Fibroblast of the conjunctiva (primary cell): ENCODE results near the gene HCAR2.
"Not testable (repeated sequence)": the region's sequence is repeated elsewhere in the genome, so short reads cannot be mapped to it uniquely, and the experiment has no call there.

Experiments
- DNase-seq: peaks from one replicate; pipeline ENCODE4 v3.0.0-alpha.2; 2010; ENCODE audit warnings: low read depth

Gene HCAR2

GRCh38 chr12:122716658-122717057 is 13.5 kb upstream of the HCAR2 start, which contains the start of gene HCAR3:
Gene HCAR3, minus strand, starts transcription at chr12:122716811. Its CDS starts 74 bp downstream, at chr12:122716737.
- DNase-seq = not testable (repeated sequence)

- not testable (repeated sequence) for DNase-seq
Measured at GRCh38 chr12:122715211-122715610, 12.1 kb upstream of the HCAR2 start.

GRCh38 chr12:122713491-122714188 is 10.5 kb upstream of the HCAR2 start:
- not testable (repeated sequence) for DNase-seq

DNA sequence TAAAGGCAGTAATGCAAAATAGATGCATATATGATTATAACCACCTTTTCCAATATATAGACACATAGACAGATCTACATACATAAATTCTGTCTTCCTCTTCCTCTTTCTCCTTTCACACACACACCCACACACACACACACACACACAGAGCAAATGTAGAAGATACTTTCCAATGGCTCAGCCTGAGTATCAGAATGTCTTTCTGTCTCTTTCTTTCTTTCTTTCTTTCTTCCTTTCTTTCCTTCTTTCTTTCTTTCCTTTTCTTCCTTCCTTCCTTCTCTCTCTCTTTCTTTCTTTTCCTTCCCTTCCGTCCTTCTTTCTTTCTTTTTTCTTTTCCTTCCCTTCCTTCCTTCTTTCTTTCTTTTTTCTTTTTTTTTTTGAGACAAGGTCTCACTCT is 8.1 kb upstream of the HCAR2 start:
- not testable (repeated sequence) for DNase-seq

GRCh38 chr12:122710341-122710740 is 7.2 kb upstream of the HCAR2 start:
- not testable (repeated sequence) for DNase-seq

- DNase-seq = not testable (repeated sequence)
Measured at GRCh38 chr12:122709287-122709686, 6.1 kb upstream of the HCAR2 start.

DNA sequence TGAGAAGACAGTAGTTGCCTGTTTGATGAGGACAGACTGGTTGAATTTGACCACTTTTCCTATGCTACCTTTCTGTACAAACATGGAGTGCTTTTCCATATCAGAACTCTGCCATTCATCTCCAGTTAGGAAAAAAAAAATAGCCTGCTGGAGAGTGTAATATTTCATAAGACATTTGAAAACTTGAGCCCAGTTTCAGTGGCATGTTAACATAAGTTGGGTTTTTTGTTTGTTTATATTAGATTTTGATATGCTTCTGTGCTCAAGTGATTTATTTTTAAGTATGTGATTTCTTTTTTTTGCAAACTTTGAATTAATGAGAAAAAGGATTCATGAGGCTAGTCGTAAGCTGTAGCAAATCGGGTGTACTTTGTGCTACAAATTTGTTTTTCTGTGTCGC is 684 bp upstream of the HCAR2 start:
- DNase-seq = not testable (repeated sequence)

GRCh38 chr12:122701481-122701880 is 1.7 kb downstream of the HCAR2 start:
- DNase-seq = not testable (repeated sequence)

- not testable (repeated sequence) for DNase-seq
Measured at GRCh38 chr12:122700038-122700710, 3.0 kb downstream of the HCAR2 start.

DNA sequence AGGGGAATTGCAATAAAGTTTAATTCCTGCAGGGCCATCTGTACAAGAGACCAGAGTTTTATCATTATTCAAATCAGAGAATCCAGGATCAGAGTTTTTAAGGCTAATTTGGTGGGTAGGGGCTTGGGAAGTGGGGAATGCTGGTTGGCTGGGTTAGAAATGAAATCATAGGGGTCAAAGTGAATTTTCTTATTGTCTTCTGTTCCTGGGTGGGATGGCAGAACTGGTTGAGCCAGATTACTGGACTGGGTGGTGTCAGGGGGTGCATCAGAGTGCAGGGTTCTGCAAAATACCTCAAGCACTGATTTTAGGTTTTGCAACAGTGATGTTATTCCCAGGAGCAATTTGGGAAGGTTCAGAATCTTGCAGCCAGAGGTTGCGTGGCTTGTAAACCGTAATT is 6.2 kb downstream of the HCAR2 start:
- not testable (repeated sequence) for DNase-seq

- DNase-seq = no peak
Measured at GRCh38 chr12:122691566-122691965, 11.6 kb downstream of the HCAR2 start.

DNA sequence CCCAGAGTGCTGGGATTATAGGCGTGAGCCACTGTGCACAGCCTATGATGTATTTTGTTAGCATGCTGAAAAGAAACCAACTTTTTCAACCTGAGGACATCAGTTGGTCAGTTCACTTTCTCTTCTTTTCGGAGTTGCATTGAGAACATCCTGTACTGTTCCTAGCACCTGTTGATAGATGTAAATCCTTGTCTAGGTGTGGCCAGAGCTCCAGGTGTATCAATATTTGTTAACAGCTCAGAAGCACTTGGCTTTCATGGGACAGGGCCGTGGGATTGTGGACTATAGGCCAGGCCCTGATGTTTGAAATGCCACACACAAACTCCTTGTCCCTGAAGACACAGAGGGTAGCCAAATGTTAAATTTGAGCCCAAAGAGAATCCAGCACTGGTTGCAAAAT is 14.9 kb downstream of the HCAR2 start:
- no peak for DNase-seq

- peak; percentile 20 for DNase-seq
Measured at GRCh38 chr12:122687086-122687485, 16.1 kb downstream of the HCAR2 start.

DNA sequence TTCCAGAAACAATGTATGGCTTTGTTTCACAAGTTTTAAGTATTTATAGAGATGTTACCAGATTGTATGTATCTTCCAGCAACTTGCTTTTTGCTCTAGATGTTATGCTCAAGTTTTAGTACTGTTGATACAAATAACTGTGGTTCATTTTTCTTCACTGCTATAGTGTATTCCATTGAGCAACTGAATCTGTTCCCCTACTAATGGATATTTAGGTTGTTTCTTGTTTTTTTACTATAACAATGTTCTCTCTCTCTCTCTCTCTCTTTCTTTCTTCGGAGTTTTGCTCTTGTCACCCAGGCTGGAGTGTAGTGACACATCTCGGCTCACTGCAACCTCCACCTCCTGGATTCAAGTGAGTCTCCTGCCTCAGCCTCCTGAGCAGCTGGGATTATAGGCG is 16.6 kb downstream of the HCAR2 start:
- no peak for DNase-seq

GRCh38 chr12:122684297-122684813 is 18.8 kb downstream of the HCAR2 start:
- DNase-seq = no peak

DNA sequence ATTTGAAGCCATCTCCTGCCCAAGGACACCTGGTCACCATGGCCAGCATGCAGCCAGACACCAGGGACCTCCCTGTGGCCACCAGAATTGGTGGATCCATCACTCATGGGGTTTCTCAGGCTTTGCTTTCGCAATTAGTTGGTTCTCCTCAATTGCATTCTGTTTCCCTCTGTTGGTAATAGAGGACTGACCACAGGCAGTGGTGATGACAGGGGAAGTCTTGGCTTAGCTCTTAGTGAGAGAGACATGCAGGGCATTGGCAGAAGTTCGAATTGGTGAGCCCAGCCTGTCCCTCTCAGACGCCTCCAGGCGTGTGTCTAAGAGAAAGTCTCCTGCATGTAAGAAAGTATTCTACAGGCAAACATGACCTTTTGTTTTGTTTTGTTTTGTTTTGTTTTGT is 21.3 kb downstream of the HCAR2 start:
- no peak for DNase-seq

DNA sequence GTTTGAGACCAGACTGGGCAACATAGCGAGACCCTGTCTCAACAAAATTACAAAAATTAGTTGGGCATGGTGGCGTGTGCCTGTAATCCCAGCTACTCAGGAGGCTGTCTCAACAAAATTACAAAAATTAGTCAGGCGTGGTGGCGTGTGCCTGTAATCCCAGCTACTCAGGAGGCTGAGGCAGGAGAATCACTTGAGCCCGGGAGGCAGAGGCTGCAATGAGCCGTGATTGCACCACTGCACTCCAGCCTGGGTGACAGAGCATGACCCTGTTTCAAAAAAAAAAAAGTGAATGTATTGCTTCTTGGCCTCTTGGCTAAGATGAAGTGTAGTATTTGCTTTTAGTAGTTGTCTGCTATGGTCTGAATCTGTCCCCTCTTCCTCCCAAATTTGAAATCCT is 22.2 kb downstream of the HCAR2 start:
- DNase-seq = not testable (repeated sequence)

GRCh38 chr12:122676781-122677180 is 26.4 kb downstream of the HCAR2 start:
- not testable (repeated sequence) for DNase-seq

DNA sequence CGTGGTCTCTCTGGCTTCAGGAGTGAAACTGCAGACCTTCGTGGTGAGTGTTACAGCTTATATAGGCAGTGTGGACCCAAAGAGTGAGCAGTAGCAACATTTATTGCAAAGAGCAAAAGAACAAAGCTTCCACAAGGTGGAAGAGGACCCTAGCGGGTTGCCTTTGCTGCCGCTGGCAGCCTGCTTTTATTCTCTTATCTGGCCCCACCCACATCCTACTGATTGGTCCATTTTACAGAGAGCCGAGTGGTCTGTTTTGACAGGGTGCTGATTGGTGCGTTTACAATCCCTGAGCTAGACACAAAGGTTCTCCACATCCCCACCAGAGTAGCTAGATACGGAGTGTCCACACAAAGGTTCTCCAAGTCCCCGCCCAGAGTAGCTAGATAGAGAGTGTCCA is 27.1 kb downstream of the HCAR2 start:
- DNase-seq = not testable (repeated sequence)

DNA sequence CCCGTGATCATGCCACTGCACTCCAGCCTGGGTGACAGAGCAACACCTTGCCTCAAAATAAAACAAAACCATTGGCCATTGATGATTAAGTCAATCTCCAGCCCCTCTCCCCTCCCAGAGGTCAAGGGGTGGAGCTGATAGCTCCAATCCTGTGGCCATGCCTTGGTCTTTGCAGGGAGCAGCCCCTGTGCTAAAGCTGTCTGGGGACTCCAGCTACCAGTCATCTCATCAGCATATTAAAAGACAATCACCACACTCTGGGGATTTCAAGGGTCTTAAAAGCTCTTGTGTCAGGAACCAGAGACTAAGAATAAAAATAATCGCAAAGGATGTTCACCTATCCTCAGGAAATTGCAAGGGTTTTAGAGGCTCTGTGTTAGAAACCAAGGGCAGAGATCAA is 30.6 kb downstream of the HCAR2 start:
- DNase-seq = no peak

DNA sequence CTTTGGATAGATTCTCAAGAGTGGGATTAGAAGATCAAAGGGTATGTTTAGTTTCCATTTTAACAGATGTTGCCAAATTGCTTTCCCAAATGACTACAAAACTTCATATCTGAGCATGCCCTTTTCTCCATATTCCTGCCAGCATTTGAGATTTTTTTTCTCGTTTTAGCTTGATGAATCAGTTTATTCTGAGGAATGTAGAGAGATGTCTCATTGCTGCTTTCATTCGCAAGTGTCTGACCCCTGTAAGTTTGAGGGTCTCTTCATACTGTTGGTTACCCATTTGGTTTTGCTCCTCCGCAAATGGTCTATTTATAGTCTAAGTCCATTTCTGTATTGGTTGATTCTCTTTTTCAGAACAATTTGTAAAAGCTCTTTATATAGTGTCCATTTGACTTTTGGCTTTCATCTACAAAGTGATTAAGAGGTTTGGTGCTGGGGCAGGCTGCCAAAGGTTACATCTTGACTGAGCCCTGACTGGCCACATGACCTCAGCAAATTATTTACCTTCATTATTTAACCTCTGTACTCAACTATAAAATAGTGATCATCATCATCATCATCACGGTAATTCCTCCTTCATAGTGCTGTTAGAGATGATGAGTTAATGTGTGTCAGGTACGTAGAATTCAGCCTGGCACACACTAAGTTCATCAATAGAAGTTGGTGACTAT is 33.6 kb downstream of the HCAR2 start:
- DNase-seq = peak; percentile 47

- DNase-seq = no peak
Measured at GRCh38 chr12:122668268-122668667, 34.9 kb downstream of the HCAR2 start.

DNA sequence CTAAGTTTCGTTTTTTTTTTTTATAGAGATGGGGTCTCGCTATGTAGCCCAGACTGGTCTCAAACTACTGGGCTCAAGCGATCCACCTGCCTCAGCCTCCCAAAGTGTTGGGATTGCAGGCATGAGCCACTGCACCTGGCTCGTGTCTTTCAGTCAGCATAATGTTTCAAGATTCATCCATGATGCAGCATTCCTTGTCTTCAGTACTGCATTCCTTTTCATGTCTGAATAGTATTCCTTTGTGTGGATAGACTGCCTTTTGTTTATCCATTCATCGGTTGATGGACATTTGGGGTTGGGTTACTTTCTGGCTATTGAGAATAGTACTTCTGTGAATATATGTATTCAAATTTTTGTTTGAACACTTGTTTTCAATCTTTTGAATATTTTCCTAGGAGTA is 37.4 kb downstream of the HCAR2 start:
- no peak for DNase-seq
